KG1 (cell line): ENCODE results near the gene OR51A4.
"Not testable (repeated sequence)": the region's sequence is repeated elsewhere in the genome, so short reads cannot be mapped to it uniquely, and the experiment has no call there.

Source experiments
- DNase-seq: peaks from one replicate; lab custom pipeline; 2025; lab: John Stamatoyannopoulos, UW

The OR51A4 gene

GRCh38 chr11:4947505-4947904 lies at the start of gene OR51A4:
Gene OR51A4 (minus strand): TSS chr11:4947605. CDS start chr11:4947100, 505 bp downstream.
- no peak for DNase-seq

GRCh38 chr11:4994551-4994950 lies 47.1 kb upstream of the OR51A4 start, which contains the start of gene OR51L1:
Gene OR51L1 (plus strand): TSS chr11:4994851. CDS start chr11:4998983, 4,132 bp downstream.
- no peak for DNase-seq

GRCh38 chr11:4991060-4991459 lies 43.7 kb upstream of the OR51A4 start:
- DNase-seq: no peak

DNA sequence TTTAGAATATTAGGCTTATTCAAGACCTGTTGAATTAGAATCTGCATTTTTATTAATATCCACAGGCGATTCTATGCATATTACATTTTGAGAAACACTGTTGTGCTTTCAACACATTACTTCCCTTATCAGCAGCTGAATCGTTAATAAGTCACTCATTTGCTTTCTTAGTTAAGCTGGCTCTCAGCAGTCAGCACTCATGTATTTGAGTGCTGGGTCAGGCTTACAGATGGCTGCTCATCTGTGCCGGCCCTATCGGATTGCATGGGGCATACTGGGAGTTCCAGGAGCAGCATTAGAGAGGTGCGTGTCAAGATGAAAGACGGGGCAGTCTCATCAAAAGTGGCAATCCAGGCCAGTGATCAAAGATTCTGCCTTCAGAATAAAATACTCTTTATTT lies 36.4 kb upstream of the OR51A4 start:
- no peak for DNase-seq

DNA sequence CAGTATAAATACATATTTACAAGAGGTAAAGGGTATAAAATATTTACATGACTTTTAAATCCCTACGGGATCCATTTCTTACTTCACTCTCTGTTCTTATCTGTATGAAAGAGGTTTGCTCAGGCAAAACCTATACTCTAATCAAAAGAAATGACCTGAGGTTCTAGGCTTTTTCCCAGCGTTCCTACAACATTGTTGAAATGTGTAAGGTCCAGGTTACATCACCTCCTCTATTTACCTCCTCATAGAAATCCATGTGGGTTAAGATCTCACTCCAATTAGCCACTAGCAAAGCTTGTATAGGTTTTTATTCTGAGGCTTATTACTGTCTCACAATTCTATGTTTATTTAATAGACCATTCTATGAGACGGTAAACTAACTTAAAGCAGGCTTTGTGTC lies 35.3 kb upstream of the OR51A4 start:
- no peak for DNase-seq

DNA sequence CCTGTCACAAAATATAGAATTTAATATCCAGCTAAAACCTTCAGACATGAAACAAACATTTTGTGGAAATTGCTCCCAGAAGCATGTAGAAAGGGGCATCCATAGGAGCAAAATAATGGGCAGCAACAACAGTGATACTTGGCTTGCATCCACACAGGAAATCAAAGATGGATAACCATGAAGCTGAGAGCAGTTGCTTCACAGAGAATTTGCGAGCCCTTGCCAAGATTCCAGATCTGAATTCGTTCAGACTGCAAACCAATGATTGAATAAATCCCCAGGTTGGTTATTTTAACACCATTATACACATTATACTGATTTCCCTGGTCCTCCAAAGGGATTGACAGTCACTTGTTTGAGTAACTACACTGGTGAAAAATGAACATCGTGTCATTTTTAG lies 31.6 kb upstream of the OR51A4 start:
- no peak for DNase-seq

- no peak for DNase-seq
These were observed 28.0 kb upstream of the OR51A4 start for GRCh38 chr11:4975436-4975835.

GRCh38 chr11:4962816-4963215 lies 15.4 kb upstream of the OR51A4 start:
- DNase-seq: no peak

- DNase-seq: no peak
These were observed 13.5 kb upstream of the OR51A4 start for GRCh38 chr11:4960877-4961276.

- no peak for DNase-seq
These were observed 10.0 kb upstream of the OR51A4 start for GRCh38 chr11:4957396-4957795.

- not testable (repeated sequence) for DNase-seq
These were observed 8.2 kb upstream of the OR51A4 start, which contains the start of gene OR51A2 for GRCh38 chr11:4955613-4956012. Gene OR51A2 (minus strand): TSS chr11:4955713. CDS start chr11:4955713, 0 bp downstream.

GRCh38 chr11:4936745-4937144 lies 10.7 kb downstream of the OR51A4 start:
- no peak for DNase-seq

- no peak for DNase-seq
These were observed 14.7 kb downstream of the OR51A4 start for GRCh38 chr11:4932751-4933150.

DNA sequence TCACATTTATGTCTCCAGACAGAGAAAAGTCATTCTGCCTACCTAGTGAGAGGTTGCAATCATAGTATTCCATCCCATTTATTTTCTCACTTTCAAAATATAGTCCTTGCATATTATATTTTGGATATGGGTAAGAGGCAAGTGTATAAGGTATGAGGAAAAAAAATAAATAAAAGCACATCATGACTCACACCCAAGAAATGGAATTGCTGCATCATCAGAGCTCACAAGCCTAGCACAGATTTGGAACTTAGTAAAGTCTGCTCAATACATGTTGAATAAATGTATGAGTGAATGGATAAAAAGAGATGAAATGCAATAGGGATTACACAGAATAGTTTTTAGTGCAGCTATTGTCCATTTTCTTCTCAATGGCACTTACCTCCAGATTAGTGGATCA lies 20.8 kb downstream of the OR51A4 start:
- no peak for DNase-seq

DNA sequence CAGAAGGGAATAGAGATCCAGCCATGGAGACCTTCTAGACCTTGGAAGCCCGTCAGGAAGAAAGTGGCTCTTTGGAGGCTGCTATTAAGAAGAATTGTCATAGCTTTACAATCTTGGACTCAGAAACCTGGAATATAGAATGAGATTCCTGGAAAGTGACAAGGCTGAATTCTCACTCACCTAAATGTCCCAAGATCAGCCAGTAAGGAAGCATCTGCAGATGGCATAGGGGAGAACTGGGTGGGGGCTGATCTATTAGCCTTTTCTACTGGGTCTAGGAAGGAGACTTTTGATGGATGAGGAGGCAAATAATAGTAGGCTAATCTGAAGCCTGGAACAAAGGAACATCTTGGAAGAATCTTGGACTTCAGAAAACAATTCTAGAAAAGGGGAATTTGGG lies 23.2 kb downstream of the OR51A4 start, which contains the start of gene OR51G1:
TSS of gene OR51G1 (minus strand) at position 101 of the 400 bp plus-strand sequence. CDS start at position 101, 0 bp downstream.
- no peak for DNase-seq

GRCh38 chr11:4922304-4922703 lies 25.1 kb downstream of the OR51A4 start:
- DNase-seq: no peak

DNA sequence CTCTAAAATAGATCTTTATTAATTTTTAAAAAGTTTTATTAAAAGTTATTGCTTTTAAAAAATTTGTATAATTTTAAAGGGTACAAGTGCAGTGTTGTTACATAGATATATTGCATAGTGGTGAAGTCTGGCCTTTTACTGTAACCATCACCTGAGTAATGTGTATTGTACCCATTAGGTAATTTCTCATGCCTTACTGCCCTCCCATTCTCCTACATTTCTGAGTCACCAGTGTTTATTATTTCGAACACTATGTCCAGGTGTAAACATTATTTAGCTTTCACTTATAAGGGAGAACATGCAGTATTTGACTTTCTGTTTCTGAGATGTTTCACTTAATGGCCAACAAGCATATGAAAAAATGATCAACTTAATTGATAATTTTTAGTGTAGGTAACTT lies 25.6 kb downstream of the OR51A4 start:
- no peak for DNase-seq

DNA sequence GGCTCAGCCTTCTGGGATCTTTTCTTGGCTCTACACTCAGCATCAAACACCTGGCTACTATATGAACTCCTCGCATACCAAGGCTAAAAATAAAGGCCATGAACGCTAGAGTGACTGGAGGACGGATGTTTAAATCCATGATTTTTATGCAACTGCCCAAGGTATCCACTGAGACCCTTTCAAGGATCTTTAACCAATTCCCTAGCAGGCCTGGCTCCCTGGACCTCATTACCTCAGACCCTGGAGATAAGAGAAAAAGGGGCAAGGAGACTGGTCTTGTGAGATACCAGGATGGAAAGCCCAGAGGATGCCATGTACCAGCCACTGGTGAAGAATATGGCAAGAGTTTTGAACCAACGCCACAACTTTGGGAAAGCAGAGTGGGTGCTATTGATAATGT lies 28.2 kb downstream of the OR51A4 start, which contains the start of gene OR51G2:
TSS of gene OR51G2 (minus strand) at position 101 of the 400 bp plus-strand sequence. CDS start 3,687 bp downstream, outside the sequence.
- DNase-seq: no peak

DNA sequence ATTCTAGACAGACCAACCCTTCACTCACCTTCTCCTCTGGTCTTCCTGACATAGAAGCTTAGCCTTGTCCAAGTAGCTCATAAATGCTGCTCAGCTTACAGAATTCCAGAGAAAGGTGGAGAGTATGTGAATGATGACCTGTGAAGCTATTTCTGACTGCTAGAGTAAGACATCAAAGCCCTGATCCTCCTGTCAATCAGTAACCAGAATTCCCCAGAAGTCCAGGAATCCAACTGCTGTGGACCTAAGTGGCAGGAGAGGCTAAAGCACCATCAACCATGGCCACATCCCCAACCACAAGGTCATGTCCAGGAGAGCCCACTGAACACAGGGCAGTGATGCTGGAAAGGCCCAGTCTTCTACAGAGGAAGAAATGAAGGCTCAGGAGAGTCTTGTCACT lies 30.8 kb downstream of the OR51A4 start:
- DNase-seq: no peak

DNA sequence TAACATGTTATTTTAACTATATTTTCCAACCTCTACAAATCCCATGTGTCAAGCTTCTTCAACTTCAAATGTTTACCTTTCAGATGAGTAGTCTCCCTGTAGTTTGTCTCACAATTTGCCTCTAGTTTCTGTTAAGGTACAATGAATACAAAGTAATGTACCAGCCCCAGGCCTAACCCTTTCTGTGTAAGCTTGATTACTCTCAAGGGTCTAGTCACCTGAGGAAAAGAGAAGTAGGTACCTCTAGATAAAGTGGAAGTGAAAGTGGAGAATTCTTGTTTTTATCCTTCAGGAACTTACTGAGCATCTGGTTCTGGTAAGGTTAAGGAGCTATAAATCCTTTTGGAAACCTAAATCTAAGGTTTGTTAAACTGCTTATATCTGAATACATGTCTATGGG lies 43.9 kb downstream of the OR51A4 start, which contains the start of gene OR51A7:
TSS of gene OR51A7 (plus strand) at position 300 of the 400 bp plus-strand sequence. CDS start 3,587 bp downstream, outside the sequence.
- DNase-seq: no peak
